Colonic mucosa (tissue), 4 donors: Measurements from ENCODE around the gene CLUH. TPM values are rescaled to one million over a fixed set of nuclear protein-coding genes. Genes with fewer than 3 reads are reported as not detected.

Source experiments
- DNase-seq: peaks from one replicate; pipeline ENCODE4 v3.0.0-alpha.2; 2020
- H3K27ac ChIP-seq: fragments of 200-600 bp; one replicate; pipeline ENCODE4 v1.8.0; 2021
- H3K27me3 ChIP-seq: fragments of 200-600 bp; one replicate; pipeline ENCODE4 v1.8.0; 2021
- H3K36me3 ChIP-seq: fragments of 200-600 bp; one replicate; pipeline ENCODE4 v1.8.0; 2021
- H3K4me1 ChIP-seq: fragments of 200-600 bp; one replicate; pipeline ENCODE4 v1.8.0; 2021; ENCODE audit warnings: mild to moderate bottlenecking
- H3K4me3 ChIP-seq: fragments of 200-600 bp; one replicate; pipeline ENCODE4 v1.8.0; 2021
- H3K9ac ChIP-seq, 2 donors: one replicate each; pipeline ENCODE4 v1.7.0; 2013; ENCODE audit warnings: control low read depth in 2 of 2, low read depth in 2 of 2, low read length in 2 of 2
- H3K9me3 ChIP-seq: fragments of 200-600 bp; one replicate; pipeline ENCODE4 v1.8.0; 2021
- CTCF ChIP-seq: fragments of 200-600 bp; IDR thresholded peaks from one replicate; pipeline ENCODE4 v1.8.0; 2022; ENCODE audit warnings: antibody characterized with exemption, mild to moderate bottlenecking
- intact Hi-C: fragments of 100-400 bp; cut with DNase I; formaldehyde crosslinking; loops from one replicate; pipeline ENCODE4 v1.14.1; 2022
- total RNA-seq, 2 donors: library from RNA; stranded (reverse); fragmentation: NEBNext Ultra II Directional in 1 of 2; extraction: Animal tissue kit (Norgen Biotek cat#: 25700) in 1 of 2; gene quantifications; one replicate each; pipeline ENCODE4 v1.2.1, GENCODE V29; 2021
- donor health status: healthy.
- donor health status: DM: no; HTN: no; CAD: no.
- donor health status: DM: no; HTN: no; CAD: no.

The CLUH gene
- total RNA-seq, 2 donors from 2014 or later = 111 to 285 TPM

- Histone ChIP-seq H3K36me3 (peaks cover 8% of the 10 kb centered on the region), H3K9ac (no peak overlapping the region), H3K9me3 (no peaks in the 10 kb centered on the region), H3K27me3 (no peaks in the 10 kb centered on the region), H3K4me1 (peaks cover 9% of the 10 kb centered on the region), H3K4me3 (no peak overlapping the region), H3K27ac (no peak overlapping the region)
- TF ChIP-seq CTCF = no peak
- no peak for DNase-seq
- intact Hi-C loops = no loop called here
Measured at GRCh38 chr17:2704031-2704889, 7.3 kb downstream of the CLUH start.

- no peaks in the 10 kb centered on the region for H3K9me3 ChIP-seq
- peaks cover 4% of the 10 kb centered on the region for H3K4me1 ChIP-seq
- H3K4me3 ChIP-seq = no peak overlapping the region
- peaks cover 8% of the 10 kb centered on the region for H3K36me3 ChIP-seq
- H3K27ac ChIP-seq = no peak overlapping the region
- DNase-seq = no peak
- no peak for TF ChIP-seq CTCF
- intact Hi-C loops = no loop called here
- no peaks in the 10 kb centered on the region for H3K27me3 ChIP-seq
- no peak overlapping the region for H3K9ac ChIP-seq
Measured at GRCh38 chr17:2703606-2704005, 8.0 kb downstream of the CLUH start.

- H3K9ac ChIP-seq = no peak overlapping the region
- intact Hi-C loops = no loop called here
Measured at GRCh38 chr17:2703181-2703580, 8.4 kb downstream of the CLUH start.

DNA sequence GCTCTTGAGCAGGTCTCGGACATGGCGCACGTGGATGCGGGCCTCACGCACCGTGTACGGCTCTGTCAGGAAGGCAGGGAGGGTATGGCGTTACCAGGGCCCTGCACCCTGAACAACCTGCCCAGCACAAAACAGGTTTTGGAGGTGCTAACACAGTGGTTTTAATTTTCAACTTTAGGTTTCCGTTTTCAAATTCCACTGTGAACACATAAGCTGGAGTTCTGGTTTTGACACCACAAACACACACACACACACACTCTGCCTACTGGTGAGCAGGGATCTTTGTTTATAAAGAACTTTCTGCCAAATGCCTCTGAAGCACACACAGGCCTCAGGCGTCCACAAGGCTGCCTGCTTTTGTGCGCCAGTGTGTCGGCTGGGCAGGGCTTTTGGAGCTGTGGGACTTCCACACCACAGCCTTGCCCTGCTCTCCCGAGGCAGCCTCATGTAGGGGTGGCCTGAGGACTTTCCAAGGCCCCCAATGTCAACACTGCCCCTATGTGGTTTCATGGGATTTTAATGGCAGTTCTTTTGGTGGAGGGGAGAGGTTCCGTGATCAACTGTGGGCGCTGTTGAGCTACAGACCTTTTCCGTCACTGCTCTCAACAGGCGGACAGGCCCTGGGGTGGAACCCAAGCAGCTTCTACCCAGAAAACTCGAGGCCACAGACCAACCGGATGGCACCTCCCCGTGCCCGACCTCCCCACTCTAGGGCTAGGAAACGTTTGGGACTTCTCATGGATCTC is 9.4 kb downstream of the CLUH start:
- no peaks in the 10 kb centered on the region for H3K4me1 ChIP-seq
- DNase-seq = no peak
- H3K4me3 ChIP-seq = no peak overlapping the region
- no peaks in the 10 kb centered on the region for H3K27me3 ChIP-seq
- TF ChIP-seq CTCF = no peak
- H3K9ac ChIP-seq = no peak overlapping the region
- H3K9me3 ChIP-seq = no peaks in the 10 kb centered on the region
- H3K27ac ChIP-seq = no peak overlapping the region
- intact Hi-C loops = no loop called here
- H3K36me3 ChIP-seq = peaks cover 18% of the 10 kb centered on the region

More at GRCh38 chr17:2703181-2703580, 8.4 kb downstream of the CLUH start:
- Histone ChIP-seq H3K4me3 (no peak overlapping the region), H3K36me3 (peaks cover 12% of the 10 kb centered on the region), H3K9me3 (no peaks in the 10 kb centered on the region), H3K27me3 (no peaks in the 10 kb centered on the region), H3K27ac (no peak overlapping the region), H3K4me1 (peaks cover under 1% of the 10 kb centered on the region)
- no peak for DNase-seq
- TF ChIP-seq CTCF = no peak

DNA sequence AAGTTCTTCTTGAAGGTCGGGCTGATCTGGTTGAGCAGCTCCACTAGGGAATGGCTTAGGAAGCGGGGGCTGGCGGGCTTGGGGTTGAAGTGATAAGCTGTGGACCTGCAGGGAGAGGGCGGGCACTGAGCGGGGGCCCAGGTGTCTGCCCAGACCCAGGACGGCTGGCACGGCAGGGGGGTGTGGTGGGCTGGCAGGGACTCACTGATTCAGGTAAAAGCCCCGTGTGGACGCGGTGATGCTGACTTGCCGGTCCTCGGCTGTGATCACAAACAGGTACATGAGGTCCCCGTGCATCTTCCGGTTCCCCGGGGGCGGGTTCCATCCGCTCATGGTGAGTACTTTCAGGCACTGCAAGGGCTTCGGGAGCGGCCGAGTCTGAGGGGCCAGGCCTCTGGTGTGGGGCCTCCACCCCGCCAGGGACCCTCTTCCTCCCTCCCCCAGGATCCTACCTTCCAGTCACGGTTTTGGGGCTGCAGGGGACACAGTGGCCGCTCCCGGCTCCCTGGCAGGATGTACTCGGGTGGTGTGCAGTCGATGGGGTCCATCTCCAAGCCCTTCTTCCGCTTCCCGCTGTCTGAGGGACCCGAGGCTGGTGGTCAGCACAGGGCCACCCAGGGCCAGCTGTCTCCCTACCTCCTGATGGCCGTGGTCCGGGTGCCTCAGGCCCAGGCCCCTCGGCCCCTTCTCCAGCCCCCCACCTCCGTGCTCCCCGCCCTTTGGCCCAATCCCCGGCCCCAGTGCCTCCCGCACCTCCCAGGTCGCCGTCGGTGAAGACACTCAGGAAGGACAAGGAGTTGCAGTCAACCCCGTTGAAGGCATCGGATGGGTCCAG is 10.2 kb downstream of the CLUH start:
- Histone ChIP-seq H3K36me3 (peaks cover 18% of the 10 kb centered on the region), H3K9me3 (no peaks in the 10 kb centered on the region), H3K27ac (no peak overlapping the region), H3K4me3 (no peak overlapping the region), H3K9ac (no peak overlapping the region), H3K4me1 (no peaks in the 10 kb centered on the region), H3K27me3 (no peaks in the 10 kb centered on the region)
- intact Hi-C loops = no loop called here
- TF ChIP-seq CTCF = no peak
- no peak for DNase-seq
